Adrenal gland (tissue), 12 donors: ENCODE data around the gene LRRC37A2. TPM values are rescaled to one million over a fixed set of nuclear protein-coding genes. Genes with fewer than 3 reads are reported as not detected.
A peak's percentile ranks its signal among the peaks of the same experiment; 100 is the strongest.
"Not testable (repeated sequence)": the region's sequence is repeated elsewhere in the genome, so short reads cannot be mapped to it uniquely, and the experiment has no call there.

Experiments used
- DNase-seq, 7 donors: peaks; one replicate each; pipeline ENCODE4 v3.0.0-alpha.2; 2019 to 2020
- H3K27ac ChIP-seq, 5 donors: fragments of 200-600 bp; sonication (generic) in 4 of 5; 1 replicate in 3 of 5; 2 replicates in 2 of 5; pipeline versions ENCODE4 v1.5.1 to v1.8.0; 2016 to 2020; ENCODE audit warnings: mild to moderate bottlenecking in 1 of 5
- H3K27me3 ChIP-seq: fragments of 200-600 bp; 2 replicates; pipeline ENCODE4 v1.8.0; 2021
- H3K36me3 ChIP-seq, 2 donors: fragments of 200-600 bp; replicated peaks in 1 of 2; 1 replicate in 1 of 2; 2 replicates in 1 of 2; pipeline versions ENCODE4 v1.5.1 to v1.8.0; 2018 to 2022
- H3K4me1 ChIP-seq, 2 donors: fragments of 200-600 bp; replicated peaks in 1 of 2; 1 replicate in 1 of 2; 2 replicates in 1 of 2; pipeline versions ENCODE4 v1.5.1 to v1.8.0; 2018 to 2021
- H3K4me3 ChIP-seq, 4 donors: fragments of 200-600 bp; sonication (generic) in 3 of 4; one replicate each; pipeline ENCODE4 v1.5.1; 2016 to 2018
- H3K9me3 ChIP-seq, 3 donors: fragments of 200-600 bp; sonication (generic) in 1 of 3; replicated peaks in 1 of 3; 1 replicate in 2 of 3; 2 replicates in 1 of 3; pipeline versions ENCODE4 v1.5.1 to v1.8.0; 2016 to 2021
- WGBS, 4 donors: extraction: QIAGEN DNeasy Blood & Tissue Kit in 2 of 4; methylation state at CpG; one replicate each; pipeline versions ENCODE4 v1.1.5 to v1.1.7; 2013 to 2017; 5-methylcytosine and 5-hydroxymethylcytosine counted together
- intact Hi-C, 2 donors: fragments of 100-400 bp; cut with DNase I; formaldehyde crosslinking; loops; one replicate each; pipeline versions ENCODE4 v1.14.1 to v1.15.0; 2022 to 2023
- polyA plus RNA-seq, 3 donors: library from polyadenylated mRNA; stranded (reverse); fragments of 200-250 nt in 2 of 3; fragments of 350-450 nt in 1 of 3; fragmentation: Illumina TruSeq in 1 of 3; extraction: RNeasy Lipid Tissue Mini Kit (QIAGEN cat#74804) in 1 of 3; gene quantifications; one replicate each; pipeline ENCODE4 v1.2.3, GENCODE V29; 2013 to 2014
- total RNA-seq, 9 donors: library from RNA; depleted of rRNA in 4 of 9; stranded (reverse); fragments of >200 nt in 4 of 9; fragments of 120-200 nt in 1 of 9; fragmentation: NEBNext Ultra II Directional in 1 of 9; extraction: Animal tissue kit (Norgen Biotek cat#: 25700) in 1 of 9; gene quantifications; one replicate each; pipeline versions ENCODE4 v1.1.0 to v1.2.4, GENCODE V29; 2013 to 2023
- donor health status: healthy with polysubstance abuse.
- donor health status: Bipolar disorder and iron deficiency.
- donor health status: DM: yes; HTN: yes; CAD: no.
- donor health status: DM: no; HTN: no; CAD: no.
- donor health status: DM: no; HTN: no; CAD: no.
- donor health status: DM: yes; HTN: yes; CAD: no.

Gene LRRC37A2
- total and polyA plus RNA-seq, 12 donors = 2.4 to 14.3 (median 6.4) TPM

- H3K36me3 ChIP-seq, H3K4me3 ChIP-seq, H3K27me3 ChIP-seq, intact Hi-C loops, DNase-seq, H3K9me3 ChIP-seq, H3K4me1 ChIP-seq, H3K27ac ChIP-seq: not testable (repeated sequence)
- WGBS, 4 donors = 95 to 97% (median 96%) methylated on average over 7 to 9 of the region's 10 CpGs
These were observed 36.3 kb downstream of the LRRC37A2 start for GRCh38 chr17:46548607-46549006.

GRCh38 chr17:46559155-46559554 lies 46.9 kb downstream of the LRRC37A2 start:
- intact Hi-C loops = not testable (repeated sequence)

GRCh38 chr17:46560048-46560447 lies 47.8 kb downstream of the LRRC37A2 start:
- intact Hi-C loops, DNase-seq: not testable (repeated sequence)
- WGBS, 4 donors = no CpG with 5 or more reads among the region's 3 CpGs

More at GRCh38 chr17:46559155-46559554, 46.9 kb downstream of the LRRC37A2 start:
- H3K9me3 ChIP-seq, DNase-seq, H3K36me3 ChIP-seq, H3K27me3 ChIP-seq, H3K27ac ChIP-seq, H3K4me3 ChIP-seq, H3K4me1 ChIP-seq: not testable (repeated sequence)
- WGBS, 4 donors = no CpG with 5 or more reads among the region's 20 CpGs

GRCh38 chr17:46566284-46566683 lies 54.0 kb downstream of the LRRC37A2 start:
- H3K4me3 ChIP-seq, DNase-seq, H3K4me1 ChIP-seq, H3K36me3 ChIP-seq, H3K9me3 ChIP-seq, intact Hi-C loops, H3K27me3 ChIP-seq, H3K27ac ChIP-seq: not testable (repeated sequence)
- no CpG with 5 or more reads among the region's 2 CpGs for WGBS, 4 donors

More at GRCh38 chr17:46560048-46560447, 47.8 kb downstream of the LRRC37A2 start:
- not testable (repeated sequence) for H3K9me3 ChIP-seq, H3K27me3 ChIP-seq, H3K4me1 ChIP-seq, H3K36me3 ChIP-seq, H3K27ac ChIP-seq, H3K4me3 ChIP-seq

GRCh38 chr17:46566980-46567379 lies 54.7 kb downstream of the LRRC37A2 start:
- no CpG with 5 or more reads among the region's 1 CpG for WGBS, 4 donors
- H3K27me3 ChIP-seq, H3K36me3 ChIP-seq, H3K4me1 ChIP-seq, DNase-seq, H3K9me3 ChIP-seq, intact Hi-C loops, H3K27ac ChIP-seq, H3K4me3 ChIP-seq: not testable (repeated sequence)

- DNase-seq, H3K27me3 ChIP-seq, H3K36me3 ChIP-seq, H3K9me3 ChIP-seq, H3K27ac ChIP-seq, intact Hi-C loops, H3K4me3 ChIP-seq, H3K4me1 ChIP-seq: not testable (repeated sequence)
- WGBS, 4 donors = no CpG with 5 or more reads among the region's 4 CpGs
These were observed 59.5 kb downstream of the LRRC37A2 start for GRCh38 chr17:46571796-46572195.

- H3K27me3 ChIP-seq, H3K9me3 ChIP-seq, H3K36me3 ChIP-seq, intact Hi-C loops, H3K4me1 ChIP-seq: not testable (repeated sequence)
- Histone ChIP-seq H3K4me3 (peak within 1 kb of the TSS in 1 of 4 donors; percentile 39), H3K27ac (peak within 1 kb of the TSS in 1 of 5 donors; percentile 61)
- DNase-seq = peak; percentile 78 to 95 (median 87)
- 0% methylated on average over 7 of the region's 65 CpGs; no CpG with 5 or more reads in 2 of the 4 donors for WGBS, 4 donors
These were observed 67.1 kb downstream of the LRRC37A2 start, which contains the start of gene ARL17A for GRCh38 chr17:46579083-46580075. TSS of gene ARL17A (minus strand) at chr17:46579691. CDS start at chr17:46576322, 3,369 bp downstream.

GRCh38 chr17:46580082-46580481 lies 67.8 kb downstream of the LRRC37A2 start:
- peak overlapping the region in 1 of 4 donors; percentile 39 for H3K4me3 ChIP-seq
- intact Hi-C loops = not testable (repeated sequence)

GRCh38 chr17:46585444-46585843 lies 73.2 kb downstream of the LRRC37A2 start:
- intact Hi-C loops, H3K4me1 ChIP-seq, H3K9me3 ChIP-seq, H3K27me3 ChIP-seq, H3K36me3 ChIP-seq, H3K4me3 ChIP-seq, H3K27ac ChIP-seq, DNase-seq: not testable (repeated sequence)
- no CpG with 5 or more reads among the region's 3 CpGs for WGBS, 4 donors

More at GRCh38 chr17:46580082-46580481, 67.8 kb downstream of the LRRC37A2 start:
- H3K27ac ChIP-seq = peak overlapping the region in 1 of 5 donors; percentile 61
- not testable (repeated sequence) for H3K36me3 ChIP-seq, H3K9me3 ChIP-seq, H3K4me1 ChIP-seq, H3K27me3 ChIP-seq, DNase-seq
- WGBS, 4 donors = 5 to 55% (median 7%) methylated on average over 5 to 8 of the region's 18 CpGs; no CpG with 5 or more reads in 1 of the 4 donors

- H3K9me3 ChIP-seq, H3K27ac ChIP-seq, DNase-seq, H3K4me1 ChIP-seq, H3K27me3 ChIP-seq, H3K36me3 ChIP-seq, H3K4me3 ChIP-seq, intact Hi-C loops: not testable (repeated sequence)
- no CpG with 5 or more reads among the region's 95 CpGs for WGBS, 4 donors
These were observed 78.2 kb downstream of the LRRC37A2 start, which contains the start of gene NSF for GRCh38 chr17:46590157-46591146. TSS of gene NSF (plus strand) at chr17:46590669. CDS start at chr17:46590776, 107 bp downstream.
